HG02973 (cell line): ENCODE results near the gene GFOD1.
"Not testable (repeated sequence)": the region's sequence is repeated elsewhere in the genome, so short reads cannot be mapped to it uniquely, and the experiment has no call there.

ENCODE experiments used
- ATAC-seq: cut with Tn5 transposase; IDR thresholded peaks from one replicate; pipeline ENCODE4 v1.9.1; 2021; ENCODE audit warnings: moderate library complexity; ENCODE audit not compliant: unreplicated experiment

GFOD1 gene

DNA sequence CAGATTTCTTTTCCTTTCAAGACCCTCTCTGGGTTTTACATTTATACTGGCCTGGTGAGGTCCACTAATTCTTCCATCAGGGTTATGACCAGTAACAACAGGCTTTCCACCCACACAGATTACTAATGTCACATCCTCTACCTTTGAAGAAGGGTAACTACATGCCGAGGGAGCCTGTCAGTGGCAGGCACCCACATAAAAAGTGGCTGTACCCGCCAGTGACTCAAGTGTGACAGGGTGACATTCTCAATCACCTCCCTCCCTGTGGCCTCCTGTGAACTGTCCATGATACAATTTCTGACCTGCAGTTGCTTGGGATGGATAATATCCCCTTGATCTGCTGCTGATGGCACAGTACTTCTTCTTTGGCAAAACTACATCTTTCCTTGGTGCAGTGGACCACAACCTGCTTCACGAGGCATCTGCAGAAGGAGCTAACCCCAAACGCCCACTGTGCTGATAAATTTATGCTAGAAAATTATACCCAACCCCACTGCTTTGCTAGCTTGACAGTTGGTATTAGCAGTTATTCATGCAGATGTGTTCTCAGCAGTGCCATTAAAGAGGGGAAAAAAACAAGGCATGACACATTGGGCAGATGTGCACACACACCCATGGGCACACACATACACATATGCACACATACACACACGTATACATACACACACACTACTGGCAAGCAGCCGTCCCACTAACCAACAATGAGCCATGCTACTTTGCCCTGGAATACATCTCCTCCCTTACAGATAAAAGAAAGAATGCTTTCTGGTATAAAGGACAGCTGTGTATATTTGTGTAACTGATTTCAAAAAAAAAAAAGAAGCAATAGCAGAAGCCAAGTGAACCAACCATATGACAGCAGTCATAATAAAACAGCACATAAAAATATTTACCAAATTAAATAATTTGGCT, 20.8 kb downstream of the GFOD1 start:
- ATAC-seq = no peak

DNA sequence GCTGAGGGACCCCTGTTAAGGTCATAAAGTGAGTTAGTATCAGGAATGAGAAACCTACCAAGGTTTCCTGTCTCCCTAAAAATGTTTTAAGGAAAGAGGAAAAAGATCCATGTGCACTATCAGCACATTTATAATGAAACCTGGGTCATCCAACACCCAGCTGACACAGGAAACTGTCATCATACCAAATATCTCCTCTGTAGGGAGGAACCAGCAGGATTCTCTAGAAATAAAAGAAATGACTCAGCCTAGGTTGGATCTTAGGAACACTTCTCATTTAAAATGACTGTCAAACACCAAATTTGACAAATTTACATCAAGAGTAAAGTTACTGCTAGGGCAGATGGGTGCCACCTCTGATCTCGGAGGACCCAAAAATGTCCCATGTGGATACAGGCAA, 21.7 kb downstream of the GFOD1 start:
- no peak for ATAC-seq

DNA sequence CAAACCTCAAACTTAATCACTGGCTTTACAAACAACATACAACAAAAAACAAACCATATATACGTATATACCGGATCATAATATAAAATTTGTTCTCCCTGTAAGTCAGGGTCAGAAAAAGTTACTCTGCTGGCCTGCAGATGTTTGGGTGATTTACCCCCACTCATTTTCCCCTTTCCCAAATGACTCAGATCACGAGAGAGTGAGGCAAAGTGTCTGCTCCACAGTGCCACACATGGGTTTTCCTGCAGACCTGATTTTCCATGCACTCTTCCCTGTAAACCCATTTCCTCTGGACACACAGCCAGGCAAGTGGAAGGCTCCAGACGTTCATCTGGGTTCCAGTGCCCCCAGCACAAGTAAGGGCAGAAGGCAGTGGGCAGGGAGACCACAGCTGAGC, 23.5 kb downstream of the GFOD1 start:
- ATAC-seq = no peak

DNA sequence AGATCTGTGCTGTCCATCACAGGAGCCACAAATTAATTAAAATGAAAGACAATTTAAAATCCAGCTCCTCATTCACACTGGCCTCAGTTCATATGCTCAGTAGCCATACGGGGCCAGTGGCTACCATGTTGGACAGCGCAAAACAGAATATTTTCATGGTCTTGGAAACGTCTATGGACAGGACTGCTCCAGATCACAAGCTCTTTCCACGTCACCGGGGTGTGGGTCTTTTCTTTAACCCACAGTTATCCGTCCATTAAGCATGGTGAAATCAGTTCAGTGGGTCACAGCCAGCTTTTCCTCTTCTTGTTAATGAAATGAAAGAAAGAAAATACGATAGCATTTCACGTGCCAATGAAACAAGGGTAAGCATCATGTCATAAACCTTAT, 24.1 kb downstream of the GFOD1 start:
- ATAC-seq = no peak

DNA sequence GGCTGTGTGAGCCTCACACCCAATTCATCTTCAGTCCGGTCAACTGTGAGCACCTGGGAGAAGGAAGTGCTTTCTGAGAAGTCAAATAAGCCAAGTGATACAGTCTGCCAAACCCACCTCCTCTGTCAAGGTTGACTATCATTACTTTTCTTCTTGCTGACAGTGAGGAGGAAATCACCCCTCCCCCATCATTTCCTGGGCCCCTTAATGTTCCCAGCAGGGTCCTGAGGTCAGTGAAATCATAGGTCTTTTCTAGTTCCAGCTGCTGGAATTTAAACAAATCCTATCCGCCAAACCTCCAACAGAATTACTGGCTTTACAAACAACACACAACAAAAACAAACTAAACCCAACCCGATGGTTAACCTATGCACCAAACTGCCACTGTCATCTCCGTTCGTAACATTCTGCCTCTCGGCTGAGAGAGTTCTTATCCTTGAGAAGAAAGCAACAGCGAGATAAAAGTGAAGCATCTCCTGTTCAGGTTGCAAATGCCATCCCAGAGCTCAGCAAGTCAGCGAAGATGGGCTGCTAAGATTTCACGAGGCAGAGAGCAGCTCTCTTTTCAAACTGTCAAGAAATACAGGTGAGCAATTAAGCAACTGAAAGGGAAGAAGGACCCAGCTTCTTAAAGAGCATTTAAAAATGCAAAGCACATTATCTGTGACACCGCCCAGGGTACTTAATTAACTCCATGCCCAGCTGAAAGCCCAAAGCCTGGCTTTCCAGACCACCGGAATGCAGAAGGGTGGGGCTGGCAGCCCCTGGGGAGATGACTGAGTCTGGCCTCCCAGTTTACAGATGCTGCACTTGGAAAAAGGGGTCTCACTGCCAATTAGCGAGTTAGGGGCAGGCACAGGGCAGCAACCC, 24.7 kb downstream of the GFOD1 start:
- no peak for ATAC-seq

DNA sequence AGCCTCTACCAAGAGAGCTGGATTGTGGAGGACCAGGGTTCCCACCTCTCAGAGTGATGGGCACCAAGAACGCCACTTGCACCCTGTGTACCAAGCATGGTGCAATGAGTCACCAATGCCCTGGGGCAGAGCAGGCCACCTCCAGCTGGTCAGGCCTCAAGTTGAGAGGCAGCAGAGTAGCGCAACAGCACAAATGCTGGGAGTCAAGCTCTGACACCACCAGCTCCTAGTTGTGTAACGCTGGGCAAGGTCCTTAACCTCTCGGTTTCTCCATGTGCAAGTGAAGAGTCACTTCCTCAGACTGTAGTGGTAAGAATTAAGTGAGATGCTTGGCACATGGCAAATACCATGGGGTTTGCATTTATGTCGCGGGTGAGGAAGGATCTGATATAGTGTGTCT, 25.6 kb downstream of the GFOD1 start:
- no peak for ATAC-seq

DNA sequence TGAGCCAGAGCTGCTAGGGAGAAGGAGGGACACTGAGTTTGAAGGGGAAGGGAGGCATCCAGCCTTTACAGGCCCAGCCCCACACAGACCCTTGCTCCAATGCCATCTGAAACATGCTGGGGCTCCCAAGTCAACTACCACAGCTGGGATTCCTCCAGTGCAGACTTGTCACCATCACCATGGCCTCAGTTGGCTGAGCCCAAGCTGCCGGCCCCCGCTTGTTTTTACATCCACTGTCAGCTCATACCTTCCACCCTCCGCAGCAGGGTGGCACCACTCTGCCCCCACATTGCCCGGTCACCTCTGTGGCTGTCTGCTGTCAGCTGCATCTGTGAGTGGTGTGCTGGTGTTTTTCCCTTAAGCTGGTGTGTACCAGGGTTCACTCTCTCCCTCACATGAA, 26.1 kb downstream of the GFOD1 start:
- ATAC-seq = no peak

DNA sequence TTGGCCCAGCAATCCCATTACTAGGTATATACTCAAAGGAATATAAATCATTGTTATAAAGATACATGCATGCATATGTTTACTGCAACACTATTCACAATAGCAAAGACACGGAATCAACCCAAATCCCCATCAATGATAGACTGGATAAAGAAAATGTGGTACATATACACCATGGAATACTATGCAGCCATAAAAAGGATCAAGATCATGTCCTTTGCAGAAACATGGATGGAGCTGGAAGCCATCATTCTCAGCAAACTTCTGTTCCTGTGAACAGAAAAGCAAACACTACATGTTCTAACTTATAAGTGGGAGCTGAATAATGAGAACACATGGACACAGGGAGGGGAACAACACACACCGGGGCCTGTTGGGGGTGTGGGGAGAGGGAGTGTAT, 27.1 kb downstream of the GFOD1 start:
- not testable (repeated sequence) for ATAC-seq

DNA sequence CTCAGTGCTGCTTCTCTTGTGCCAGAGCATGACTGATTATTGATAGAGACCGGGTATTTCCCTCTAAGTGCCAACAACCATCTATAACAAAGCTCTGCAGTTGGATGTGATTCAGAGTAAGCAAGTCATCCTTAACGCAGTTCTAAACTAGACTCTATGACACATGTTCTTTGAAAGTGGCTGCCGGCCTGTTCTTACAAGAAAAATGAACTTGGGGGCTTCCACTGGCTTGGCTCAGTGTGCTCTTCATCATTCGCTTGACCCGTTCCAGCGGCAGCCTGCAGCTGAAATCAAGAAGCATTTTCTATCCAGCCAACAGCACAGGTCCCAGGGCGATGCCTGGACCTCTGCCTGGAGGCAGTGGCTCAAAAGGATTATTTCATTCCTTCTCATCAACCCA, 29.8 kb downstream of the GFOD1 start:
- no peak for ATAC-seq

DNA sequence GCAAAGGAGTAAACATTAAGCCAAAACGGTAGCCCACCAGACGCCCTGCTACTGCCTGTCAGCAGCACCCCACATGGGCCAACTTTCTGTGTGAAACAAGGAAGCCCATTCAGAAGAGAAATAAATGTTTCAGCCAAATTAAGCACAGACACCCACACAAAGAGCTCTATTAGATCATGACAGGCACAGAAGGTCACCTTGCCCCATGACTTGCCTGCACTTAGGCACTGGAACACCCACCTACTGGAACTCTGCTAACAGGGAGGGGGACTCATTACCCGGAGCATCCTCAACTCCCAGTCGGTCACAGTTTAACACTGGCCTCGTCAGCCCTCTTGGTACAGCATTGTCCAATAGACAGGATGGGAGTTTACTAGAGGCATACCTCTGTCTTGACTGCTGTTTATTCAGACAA, 31.8 kb downstream of the GFOD1 start:
- ATAC-seq = no peak

DNA sequence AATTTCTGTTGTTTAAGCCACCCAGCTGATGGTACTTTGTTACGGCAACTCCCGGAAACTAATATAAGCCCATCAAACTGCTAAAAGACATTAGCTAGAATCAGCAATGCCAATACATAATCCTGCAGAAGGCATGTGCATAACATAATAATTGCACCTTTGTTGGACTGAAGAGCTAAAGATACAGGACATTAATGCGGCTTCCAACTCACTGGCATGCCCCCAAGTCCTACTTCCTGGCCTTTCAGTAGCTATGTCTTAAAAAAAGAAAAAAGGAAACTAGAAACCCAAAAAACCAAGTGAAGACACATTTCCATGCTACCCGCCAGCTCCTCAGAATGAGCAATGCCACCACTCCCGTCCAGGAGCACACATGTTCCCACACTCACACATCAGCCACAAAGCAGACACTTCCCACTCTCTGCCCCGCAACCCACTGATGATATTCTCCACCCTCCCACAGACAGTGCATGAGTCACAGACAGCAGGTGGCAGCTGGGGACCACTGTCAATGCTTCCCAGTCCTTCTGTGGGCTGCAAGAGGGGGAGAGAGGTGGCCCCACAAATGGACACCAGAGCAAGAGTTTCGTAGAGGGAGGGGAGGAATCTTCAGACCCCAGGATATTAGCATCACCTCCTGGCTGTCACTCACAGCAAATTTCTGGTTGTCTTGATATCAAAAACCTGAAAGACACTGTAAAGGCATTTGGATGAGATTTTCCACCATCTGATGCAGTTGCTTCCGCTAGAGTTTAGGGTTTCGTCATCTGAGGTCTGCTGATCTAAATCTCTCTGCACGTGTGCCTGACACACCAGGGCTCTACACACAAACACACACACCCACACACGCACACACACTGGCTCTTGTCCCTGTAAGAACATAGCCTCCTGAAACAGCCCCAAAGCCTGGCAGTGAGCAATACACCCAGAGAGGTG, 32.8 kb downstream of the GFOD1 start:
- peak; percentile 47 for ATAC-seq

DNA sequence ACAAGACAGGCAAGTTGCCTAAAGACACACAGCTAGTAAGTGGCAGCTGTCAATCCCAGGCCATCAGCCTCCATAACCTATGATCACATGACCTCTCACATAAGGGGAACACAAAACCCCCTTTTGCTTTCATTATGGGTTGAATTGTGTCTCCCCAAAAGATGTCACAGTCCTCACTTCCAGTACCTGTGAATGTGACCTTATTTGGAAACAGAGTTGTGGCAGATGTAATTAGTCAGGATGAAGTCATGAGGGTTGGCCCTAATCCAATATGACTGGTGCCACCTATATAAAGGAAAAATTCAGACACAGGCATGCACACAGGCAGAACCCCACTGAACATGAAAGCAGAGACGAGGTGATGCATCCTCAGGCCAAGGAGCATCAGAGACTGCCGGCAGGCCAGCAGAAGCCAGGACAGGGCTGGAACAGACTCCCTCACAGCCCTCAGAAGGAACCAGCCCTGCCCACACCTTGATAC, 33.6 kb downstream of the GFOD1 start:
- ATAC-seq = no peak

DNA sequence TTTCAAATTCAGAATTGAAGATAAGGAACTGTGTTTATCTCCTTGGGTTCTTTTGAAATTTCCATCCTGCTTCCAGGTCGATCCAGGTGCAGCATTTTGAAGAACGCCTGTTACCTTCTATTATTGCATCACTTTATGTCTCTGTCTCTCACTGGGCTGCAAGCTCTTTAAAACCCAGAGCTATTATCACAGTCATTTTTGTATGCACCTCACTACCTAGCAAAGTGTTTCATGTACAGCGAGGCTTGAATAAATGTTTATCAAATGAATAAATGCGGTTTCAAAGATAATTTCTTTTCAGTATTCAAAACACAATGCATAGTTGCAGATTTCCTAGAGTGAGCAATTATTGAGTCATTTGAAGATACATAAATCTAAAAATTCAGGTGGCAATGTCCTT, 34.2 kb downstream of the GFOD1 start:
- no peak for ATAC-seq

DNA sequence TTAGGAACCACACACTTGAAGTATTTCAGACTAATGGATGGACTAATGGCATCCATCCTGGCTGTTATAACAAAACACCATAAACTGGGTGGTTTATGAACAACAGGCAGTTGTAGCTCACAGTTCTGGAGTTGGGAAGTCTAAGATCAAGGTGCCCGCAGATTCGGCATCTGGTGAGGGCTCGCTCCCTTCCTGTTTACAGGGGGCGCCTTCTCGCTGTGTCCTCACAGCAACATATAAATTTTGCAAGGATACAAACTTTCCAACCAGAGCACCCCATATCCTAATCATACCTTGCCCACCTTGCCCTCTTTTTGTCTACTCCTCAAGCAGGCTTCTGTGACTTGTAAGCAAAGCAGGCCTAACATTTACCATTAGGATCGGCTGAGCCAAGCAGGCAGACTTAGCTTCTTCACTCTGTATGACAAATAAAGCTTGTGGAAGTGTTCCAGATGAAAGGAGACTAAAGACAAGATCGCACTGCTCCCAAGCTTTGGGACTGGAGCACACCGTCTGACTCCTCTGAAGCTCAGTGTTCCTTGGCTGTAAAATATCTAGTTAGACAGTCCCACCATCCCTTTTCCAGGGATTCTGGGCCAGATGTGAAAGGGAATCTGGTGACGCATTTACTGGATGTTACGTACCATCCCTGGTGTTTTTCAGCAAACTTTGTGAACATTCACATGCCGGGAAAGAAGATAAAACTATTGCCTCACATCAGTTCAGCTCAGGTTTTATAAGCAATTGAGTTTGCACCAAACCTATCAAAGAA, 34.9 kb downstream of the GFOD1 start:
- ATAC-seq = no peak

DNA sequence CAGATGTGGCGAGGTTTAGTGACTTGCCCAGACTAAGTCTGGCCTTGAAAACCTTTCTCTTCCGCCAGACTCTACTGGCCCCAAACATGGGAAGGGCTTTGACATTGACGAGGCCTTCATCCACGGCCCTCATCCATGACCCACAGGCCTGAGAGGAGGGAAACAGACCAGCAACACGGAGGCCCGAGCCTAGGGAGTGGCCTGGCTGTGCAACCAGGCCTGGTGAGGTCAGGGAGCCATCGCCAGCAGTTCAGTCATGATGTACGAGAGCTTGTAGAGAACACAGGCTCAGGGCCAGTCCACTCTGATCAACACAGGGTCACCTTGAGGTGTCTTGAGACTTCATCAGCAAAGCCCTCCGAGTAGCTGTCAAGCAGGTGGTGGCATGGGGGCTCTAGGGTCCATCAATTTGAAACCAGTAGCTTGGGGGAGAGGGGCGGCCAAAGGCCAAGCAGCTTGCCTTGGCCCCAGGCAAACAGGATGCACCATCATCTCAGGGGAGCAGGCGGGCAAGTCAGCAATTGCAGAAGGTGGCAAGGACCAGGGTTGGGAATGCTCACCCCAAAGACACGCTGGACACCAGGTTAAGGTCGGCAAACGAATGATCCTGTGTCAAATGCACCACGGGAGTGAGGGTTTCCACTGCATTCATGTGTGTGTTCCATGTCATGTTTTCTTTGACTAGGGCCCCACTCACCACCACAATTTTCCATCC, 36.1 kb downstream of the GFOD1 start:
- ATAC-seq = no peak

DNA sequence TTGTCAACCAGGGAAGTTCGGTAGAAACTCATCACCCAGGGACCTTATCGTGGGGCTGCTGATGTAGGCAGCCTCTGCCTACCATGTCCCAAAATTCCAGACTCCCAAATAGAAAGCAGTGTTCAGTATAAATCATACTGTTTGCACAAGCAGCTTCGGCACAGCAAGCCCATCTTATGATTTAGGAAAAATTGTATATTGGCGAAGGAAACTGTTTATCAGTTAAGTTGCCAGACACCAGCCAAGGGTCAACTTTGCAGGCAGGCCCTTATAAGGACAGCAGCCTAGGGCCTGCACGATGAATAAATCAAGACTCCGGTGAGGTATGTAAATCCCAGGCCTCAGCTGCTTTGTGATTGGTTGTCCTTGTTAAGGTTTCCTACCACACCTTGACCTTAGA, 36.8 kb downstream of the GFOD1 start:
- no peak for ATAC-seq

DNA sequence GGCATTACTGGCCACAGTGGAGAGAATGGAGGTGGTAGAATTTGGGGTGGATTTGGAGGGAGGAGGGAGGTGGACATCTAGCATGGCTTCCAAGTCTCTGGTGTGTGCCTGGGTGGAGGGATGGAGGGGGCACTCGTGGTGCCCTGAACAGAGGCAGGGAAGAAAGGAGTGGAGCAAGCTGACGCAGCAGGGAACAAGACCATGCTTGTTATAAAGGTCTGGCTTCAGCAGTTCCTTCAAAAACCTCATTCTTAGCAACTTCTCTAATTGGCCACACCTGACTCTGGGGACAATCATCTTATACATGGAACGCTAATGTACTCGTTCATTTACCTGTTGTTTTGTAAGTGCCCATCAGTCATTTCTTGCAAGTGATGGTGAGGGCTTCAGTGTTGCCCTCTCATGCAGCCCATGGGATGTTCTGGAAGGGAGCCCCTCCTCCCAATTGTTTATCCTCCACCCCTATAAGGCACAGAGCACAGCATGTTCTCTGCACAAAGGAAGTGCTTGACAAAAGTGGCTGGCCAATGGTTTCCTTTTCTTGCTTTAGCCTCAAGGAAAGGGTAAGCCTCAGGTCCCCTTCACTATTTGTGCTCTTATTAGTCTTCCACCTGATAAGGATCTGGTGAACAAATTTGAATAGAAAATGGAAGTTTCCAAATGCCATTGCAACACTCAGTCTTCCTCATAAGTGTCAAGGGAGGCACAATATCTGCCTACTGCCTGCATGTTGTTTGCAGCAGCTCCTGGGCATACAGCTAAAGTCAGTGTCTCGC, 39.3 kb downstream of the GFOD1 start:
- ATAC-seq = no peak

DNA sequence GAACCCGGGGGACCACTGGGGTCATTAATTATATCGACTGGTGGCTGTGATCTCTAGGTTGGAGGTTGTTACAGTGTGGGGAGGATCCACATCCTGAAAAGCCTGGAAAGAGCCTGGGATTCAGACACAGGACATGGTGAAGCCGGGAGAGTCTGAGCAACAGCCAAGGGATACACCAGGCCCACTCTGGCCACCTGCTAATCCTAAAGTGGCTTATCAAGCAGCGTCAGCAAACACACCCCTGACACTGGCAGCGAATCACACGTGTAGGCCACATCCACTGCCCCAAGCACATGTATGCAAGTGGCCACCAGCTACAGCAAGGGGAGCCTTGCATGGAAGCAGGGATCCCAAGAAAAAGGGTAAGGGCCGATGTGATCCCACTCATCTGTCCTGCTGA, 41.0 kb downstream of the GFOD1 start:
- ATAC-seq = no peak

DNA sequence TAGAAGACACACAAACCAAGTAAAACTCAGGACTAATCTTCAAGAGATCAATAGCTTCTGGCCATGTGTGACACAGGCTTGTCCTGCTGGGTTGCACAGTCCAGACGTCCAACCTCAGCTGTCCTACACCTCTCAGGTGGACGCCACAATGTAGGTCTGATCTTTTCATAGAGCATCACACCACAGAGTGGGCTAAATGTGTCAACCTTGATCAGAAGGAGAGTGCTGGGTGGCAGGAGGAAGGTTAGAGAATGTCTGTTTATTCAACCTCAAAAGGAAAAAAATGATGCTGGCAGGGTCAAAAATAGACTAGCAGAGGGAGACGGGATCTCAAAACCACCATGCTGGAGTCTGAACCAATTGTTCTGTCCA, 41.7 kb downstream of the GFOD1 start:
- ATAC-seq = no peak
